Thymus (tissue), 11 donors: ENCODE measurements around the gene POLR3K. TPM values are rescaled to one million over a fixed set of nuclear protein-coding genes. Genes with fewer than 3 reads are reported as not detected.

Source experiments
- DNase-seq, 9 donors: peaks; one replicate each; pipeline ENCODE4 v3.0.0-alpha.2; 2013; ENCODE audit warnings: low spot score in 9 of 9, low read depth in 6 of 9, missing footprints in 1 of 9
- H3K27ac ChIP-seq, 2 donors: one replicate each; pipeline ENCODE4 v1.5.1; 2013; ENCODE audit warnings: control low read depth in 1 of 2, low read depth in 1 of 2, low read length in 1 of 2, mild to moderate bottlenecking in 1 of 2, moderate library complexity in 1 of 2
- H3K27me3 ChIP-seq, 2 donors: one replicate each; pipeline ENCODE4 v1.5.1; 2013; ENCODE audit warnings: low read length in 1 of 2; ENCODE audit not compliant: control insufficient read depth in 2 of 2, insufficient read depth in 1 of 2
- H3K36me3 ChIP-seq, 2 donors: one replicate each; pipeline ENCODE4 v1.5.1; 2013; ENCODE audit warnings: low read length in 1 of 2, mild to moderate bottlenecking in 1 of 2, moderate library complexity in 1 of 2; ENCODE audit not compliant: control insufficient read depth in 2 of 2, insufficient read depth in 2 of 2
- H3K4me1 ChIP-seq, 2 donors: one replicate each; pipeline ENCODE4 v1.5.1; 2013; ENCODE audit warnings: low read length in 2 of 2; ENCODE audit not compliant: control insufficient read depth in 2 of 2, insufficient read depth in 2 of 2
- H3K4me3 ChIP-seq, 2 donors: one replicate each; pipeline ENCODE4 v1.5.1; 2013; ENCODE audit warnings: low read length in 2 of 2, control low read depth in 1 of 2, mild to moderate bottlenecking in 1 of 2
- H3K9me3 ChIP-seq, 2 donors: one replicate each; pipeline ENCODE4 v1.5.1; 2013; ENCODE audit warnings: low read length in 1 of 2, mild to moderate bottlenecking in 1 of 2; ENCODE audit not compliant: control insufficient read depth in 2 of 2, insufficient read depth in 1 of 2
- WGBS: extraction: QIAGEN DNeasy Blood & Tissue Kit; methylation state at CpG from one replicate; pipeline ENCODE4 v1.1.7; 2013; 5-methylcytosine and 5-hydroxymethylcytosine counted together
- polyA plus RNA-seq: library from polyadenylated mRNA; stranded (reverse); fragments of 200-250 nt; gene quantifications from one replicate; pipeline ENCODE4 v1.2.3, GENCODE V29; 2013
- total RNA-seq: library from RNA; stranded (reverse); fragments of 120-200 nt; gene quantifications from one replicate; pipeline ENCODE4 v1.2.4, GENCODE V29; 2013
- donor health status: healthy.

Gene POLR3K
- total and polyA plus RNA-seq, 2 donors: 8.6 to 10.6 TPM

DNA sequence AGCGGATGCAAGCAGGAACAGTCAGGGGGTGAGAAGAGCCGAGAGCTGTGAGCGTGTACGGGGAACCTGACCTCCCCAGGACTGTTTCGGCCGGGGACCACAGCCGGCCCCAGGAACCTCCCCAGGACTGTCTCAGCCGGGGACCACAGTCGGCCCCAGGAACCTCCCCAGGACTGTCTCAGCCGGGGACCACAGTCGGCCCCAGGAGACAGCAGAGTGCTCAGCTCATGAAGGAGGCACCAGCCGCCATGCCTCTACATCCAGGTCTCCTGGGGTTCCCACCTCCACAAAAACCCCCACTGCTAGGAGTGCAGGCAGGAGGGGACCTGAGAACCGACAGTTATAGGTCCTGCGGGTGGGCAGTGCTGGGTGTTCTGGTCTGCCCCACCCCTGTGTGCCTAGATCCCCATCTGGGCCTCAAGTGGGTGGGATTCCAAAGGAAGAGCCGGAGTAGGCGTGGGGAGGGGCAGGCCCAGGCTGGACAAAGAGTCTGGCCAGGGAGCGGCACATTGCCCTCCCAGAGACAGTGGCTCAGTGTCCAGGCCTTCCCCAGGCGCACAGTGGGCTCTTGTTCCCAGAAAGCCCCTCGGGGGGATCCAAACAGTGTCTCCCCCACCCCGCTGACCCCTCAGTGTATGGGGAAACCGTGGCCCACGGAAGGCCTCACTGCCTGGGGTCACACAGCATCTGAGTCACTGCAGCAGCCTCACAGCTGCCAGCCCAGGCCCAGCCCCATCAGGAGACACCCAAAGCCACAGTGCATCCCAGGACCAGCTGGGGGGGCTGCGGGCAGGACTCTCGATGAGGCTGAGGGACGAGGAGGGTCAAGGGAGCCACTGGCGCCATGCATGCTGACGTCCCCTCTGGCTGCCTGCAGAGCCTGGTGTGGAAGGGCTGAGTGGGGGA is 14.7 kb upstream of the POLR3K start:
- Histone ChIP-seq H3K4me1 (no peaks in the 10 kb centered on the region), H3K9me3 (peaks cover 0 to 1% of the 10 kb centered on the region in 2 donors), H3K4me3 (no peak overlapping the region), H3K27ac (no peak overlapping the region), H3K36me3 (no peaks in the 10 kb centered on the region), H3K27me3 (peaks cover 31 to 69% of the 10 kb centered on the region in 2 donors)
- 95% methylated on average over 27 of the region's 27 CpGs for WGBS
- DNase-seq: no peak

DNA sequence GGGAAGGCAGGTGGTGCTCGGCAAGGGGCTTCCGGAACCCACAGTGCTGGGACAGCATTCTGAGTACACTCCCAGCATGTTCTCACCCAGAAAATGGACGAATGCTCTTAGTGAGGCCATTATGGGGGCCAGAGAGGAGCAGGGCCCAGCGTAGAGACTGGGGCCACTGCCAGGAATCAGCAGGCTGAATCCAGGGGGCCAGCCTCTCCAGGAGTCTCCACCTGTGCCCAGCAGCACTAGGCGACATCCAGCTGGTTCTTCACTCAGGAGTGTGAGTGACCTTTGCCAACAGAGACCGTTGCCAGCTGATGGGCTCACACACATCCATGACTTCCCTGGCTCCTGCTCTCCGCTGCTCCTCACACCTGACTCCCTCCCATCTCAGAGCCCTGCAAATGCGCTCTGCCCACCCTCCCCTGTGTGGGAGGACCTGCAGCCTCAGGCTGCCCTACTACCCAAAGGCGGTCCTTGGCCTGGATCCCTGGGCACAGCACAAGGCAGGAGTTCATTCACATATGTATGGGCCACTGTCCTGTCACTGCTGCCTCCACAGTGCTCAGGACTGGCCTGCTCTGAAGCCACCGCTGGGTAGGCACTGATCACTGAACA is 13.9 kb upstream of the POLR3K start:
- Histone ChIP-seq H3K9me3 (no peaks in the 10 kb centered on the region), H3K4me1 (no peaks in the 10 kb centered on the region), H3K27ac (no peak overlapping the region), H3K27me3 (peaks cover 24 to 63% of the 10 kb centered on the region in 2 donors), H3K4me3 (no peak overlapping the region), H3K36me3 (no peaks in the 10 kb centered on the region)
- WGBS: 95% methylated on average over 10 of the region's 10 CpGs
- no peak for DNase-seq

DNA sequence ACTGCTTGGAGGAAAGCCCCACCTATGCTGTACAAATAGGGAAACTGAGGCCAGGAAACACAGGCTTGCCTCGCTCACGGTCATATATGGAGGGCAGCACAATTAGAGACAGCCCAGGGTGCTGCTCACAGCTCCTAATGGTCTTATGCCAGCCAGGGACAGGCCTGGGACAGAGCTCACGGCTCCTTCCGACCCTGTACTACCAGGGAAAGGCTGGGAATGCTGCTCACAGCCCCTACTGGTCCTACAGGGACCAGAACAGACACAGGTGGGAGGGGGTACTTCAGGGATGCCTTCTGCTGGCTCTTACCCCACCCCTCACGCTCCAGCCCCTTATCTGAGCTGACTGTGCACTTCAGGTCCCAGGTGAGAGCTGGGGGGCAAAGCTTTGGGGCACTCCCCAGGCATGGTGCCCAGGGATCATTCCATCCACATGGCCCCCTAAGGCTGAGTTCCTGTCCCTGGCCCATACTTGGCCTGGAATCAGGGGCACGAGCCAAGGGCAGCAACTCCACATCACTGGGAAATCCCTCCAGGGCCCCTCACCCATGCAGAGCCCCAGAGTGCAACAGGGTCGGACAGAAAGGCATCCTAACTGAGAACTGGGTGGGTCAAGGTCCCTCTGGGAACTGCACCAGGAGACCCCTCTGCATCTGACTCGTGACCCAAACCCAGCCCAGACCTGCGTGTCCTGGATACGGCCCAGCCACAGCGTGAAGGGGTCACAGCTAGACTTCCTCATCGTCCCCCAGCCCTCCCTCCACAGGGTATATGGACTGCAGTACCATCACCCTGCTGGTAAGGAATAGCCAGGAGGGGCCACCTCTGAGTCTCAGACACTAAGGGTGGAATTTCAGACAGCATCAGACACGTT is 13.1 kb upstream of the POLR3K start:
- peaks cover 19 to 59% of the 10 kb centered on the region in 2 donors for H3K27me3 ChIP-seq
- H3K4me1 ChIP-seq: no peaks in the 10 kb centered on the region
- DNase-seq: no peak
- no peak overlapping the region for H3K27ac ChIP-seq
- no peaks in the 10 kb centered on the region for H3K9me3 ChIP-seq
- no peak overlapping the region for H3K4me3 ChIP-seq
- H3K36me3 ChIP-seq: no peaks in the 10 kb centered on the region
- WGBS: 95% methylated on average over 13 of the region's 13 CpGs

DNA sequence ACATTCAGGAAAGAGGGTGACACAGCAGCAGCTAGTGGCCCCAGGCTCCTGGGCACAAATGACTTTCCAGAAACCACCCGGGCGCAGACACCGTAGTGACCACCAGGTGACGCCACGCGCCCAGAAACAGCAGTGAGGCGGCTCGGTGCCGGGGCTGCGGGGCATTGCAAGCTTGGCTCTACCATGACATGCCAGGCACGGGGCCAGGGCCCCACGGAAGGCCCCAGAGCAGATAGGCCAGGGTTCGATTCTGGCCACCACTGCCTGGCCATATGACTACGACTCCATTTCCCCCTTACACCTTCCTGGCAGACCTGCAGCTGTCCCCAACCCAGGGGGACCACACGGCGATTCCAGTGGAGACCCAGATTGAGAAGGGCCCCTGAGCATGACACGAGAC is 12.3 kb upstream of the POLR3K start:
- H3K27me3 ChIP-seq: peaks cover 11 to 51% of the 10 kb centered on the region in 2 donors
- H3K36me3 ChIP-seq: no peaks in the 10 kb centered on the region
- WGBS: 22% methylated on average over 17 of the region's 17 CpGs
- H3K9me3 ChIP-seq: no peaks in the 10 kb centered on the region
- H3K27ac ChIP-seq: no peak overlapping the region
- H3K4me3 ChIP-seq: no peak overlapping the region
- DNase-seq: peak in 7 of 9 donors; percentile 30 to 80 (median 57)
- no peaks in the 10 kb centered on the region for H3K4me1 ChIP-seq

DNA sequence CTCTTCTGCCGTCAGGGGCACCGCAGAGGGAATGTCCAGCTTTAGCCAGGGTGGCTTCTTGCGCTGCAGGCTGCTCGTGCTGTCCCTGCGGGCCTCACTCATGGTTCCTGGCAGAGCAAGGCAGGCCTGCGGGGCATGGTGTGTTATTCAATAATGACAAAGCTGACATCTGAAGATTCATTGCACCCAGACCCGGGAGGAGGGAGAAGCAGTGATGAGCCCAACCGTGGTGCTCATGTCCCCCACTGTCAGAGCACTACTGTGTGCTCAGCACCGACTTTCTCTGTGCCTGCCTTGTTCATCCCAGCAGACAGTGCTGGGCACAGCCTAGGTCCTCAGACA is 11.5 kb upstream of the POLR3K start:
- DNase-seq: no peak
- no peak overlapping the region for H3K4me3 ChIP-seq
- H3K27me3 ChIP-seq: peaks cover 4 to 42% of the 10 kb centered on the region in 2 donors
- no peaks in the 10 kb centered on the region for H3K4me1 ChIP-seq
- H3K9me3 ChIP-seq: no peaks in the 10 kb centered on the region
- WGBS: 96% methylated on average over 9 of the region's 9 CpGs
- no peaks in the 10 kb centered on the region for H3K36me3 ChIP-seq
- H3K27ac ChIP-seq: no peak overlapping the region

DNA sequence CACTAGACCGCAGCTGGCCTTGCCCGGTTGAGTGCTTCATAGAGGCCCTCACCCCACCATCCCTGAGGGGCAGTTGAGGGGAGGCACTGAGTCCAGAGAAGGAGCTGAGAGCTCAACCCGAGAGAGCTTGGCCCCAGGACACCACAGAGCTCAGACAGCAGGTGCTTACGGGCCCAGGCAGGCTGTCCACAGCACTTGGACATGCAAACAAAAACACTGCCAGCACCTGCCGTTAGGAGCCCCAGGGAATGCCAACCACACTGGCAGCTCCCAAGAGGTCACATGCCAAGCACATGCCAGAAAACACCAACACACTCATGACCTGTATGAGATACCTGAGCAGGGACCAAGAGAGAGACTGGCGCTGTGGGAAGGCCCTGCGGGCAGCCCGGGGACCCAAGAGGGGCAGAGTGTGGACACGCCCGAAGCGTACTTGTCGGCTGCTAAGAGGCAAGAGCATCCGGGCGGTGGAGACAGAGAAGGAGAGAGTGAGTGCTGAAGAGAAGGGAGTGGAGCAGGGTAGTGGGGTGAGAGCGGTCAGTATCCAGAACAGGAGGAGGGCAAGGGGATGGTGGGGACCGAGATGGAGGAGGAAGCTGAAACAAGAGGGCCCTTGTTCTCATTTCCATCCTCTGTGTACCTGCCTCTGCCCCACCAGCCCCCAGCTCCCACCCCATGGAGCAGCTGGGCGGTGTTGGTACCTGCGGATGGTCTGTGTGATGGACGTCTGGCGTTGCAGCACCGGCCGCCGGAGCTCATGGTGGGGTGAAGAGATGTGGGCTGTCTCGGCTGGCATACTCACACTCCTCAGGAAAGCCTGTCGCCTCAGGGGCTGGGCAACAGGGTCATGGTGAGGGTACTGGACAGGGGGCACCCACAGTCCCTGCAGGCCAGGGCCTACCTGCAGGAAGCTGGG is 10.8 kb upstream of the POLR3K start:
- no peak for DNase-seq
- H3K9me3 ChIP-seq: no peaks in the 10 kb centered on the region
- 97% methylated on average over 25 of the region's 25 CpGs for WGBS
- H3K36me3 ChIP-seq: no peaks in the 10 kb centered on the region
- H3K27ac ChIP-seq: no peak overlapping the region
- peaks cover 2 to 36% of the 10 kb centered on the region in 2 donors for H3K27me3 ChIP-seq
- no peaks in the 10 kb centered on the region for H3K4me1 ChIP-seq
- no peak overlapping the region for H3K4me3 ChIP-seq

DNA sequence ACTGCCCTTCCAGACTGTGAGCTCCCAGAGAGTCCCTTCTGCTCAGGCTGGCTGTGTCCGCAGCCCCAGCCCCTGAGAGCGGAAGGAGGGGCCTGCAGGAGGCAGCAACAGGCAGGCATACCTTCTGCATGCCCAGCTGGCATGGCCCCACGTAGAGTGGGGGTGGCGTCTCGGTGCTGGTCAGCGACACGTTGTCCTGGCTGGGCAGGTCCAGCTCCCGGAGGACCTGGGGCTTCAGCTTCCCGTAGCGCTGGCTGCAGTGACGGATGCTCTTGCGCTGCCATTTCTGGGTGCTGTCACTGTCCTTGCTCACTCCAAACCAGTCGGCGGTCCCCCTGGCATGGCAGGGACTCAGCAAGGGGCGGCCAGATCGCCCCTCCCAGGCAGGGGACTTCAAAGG is 10.1 kb upstream of the POLR3K start:
- Histone ChIP-seq H3K27me3 (peaks cover 2 to 28% of the 10 kb centered on the region in 2 donors), H3K4me3 (no peak overlapping the region), H3K27ac (no peak overlapping the region), H3K36me3 (peaks cover 0 to 4% of the 10 kb centered on the region in 2 donors), H3K9me3 (no peaks in the 10 kb centered on the region), H3K4me1 (no peaks in the 10 kb centered on the region)
- 96% methylated on average over 16 of the region's 16 CpGs for WGBS
- no peak for DNase-seq

DNA sequence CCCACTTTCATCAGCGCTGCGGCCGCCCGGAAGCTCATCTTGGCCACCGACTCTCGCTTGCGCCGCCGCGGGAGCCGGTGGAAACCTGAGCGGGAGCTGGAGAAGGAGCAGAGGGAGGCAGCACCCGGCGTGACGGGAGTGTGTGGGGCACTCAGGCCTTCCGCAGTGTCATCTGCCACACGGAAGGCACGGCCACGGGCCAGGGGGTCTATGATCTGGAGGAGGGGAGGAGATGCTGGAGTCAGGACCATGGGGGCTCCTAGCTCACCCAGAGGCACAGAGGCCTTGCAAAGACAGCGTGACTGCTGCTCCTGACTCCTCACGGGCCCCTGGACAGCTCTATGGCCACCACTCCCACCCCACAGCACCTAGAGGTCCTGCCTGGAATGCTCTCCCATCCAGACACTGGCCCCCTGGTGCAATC is 9.6 kb upstream of the POLR3K start:
- Histone ChIP-seq H3K27me3 (peaks cover 2 to 23% of the 10 kb centered on the region in 2 donors), H3K4me3 (no peak overlapping the region), H3K27ac (no peak overlapping the region), H3K36me3 (peaks cover 0 to 4% of the 10 kb centered on the region in 2 donors), H3K9me3 (no peaks in the 10 kb centered on the region), H3K4me1 (no peaks in the 10 kb centered on the region)
- 97% methylated on average over 21 of the region's 21 CpGs for WGBS
- DNase-seq: no peak
